AG04450 (cell line): Measurements from ENCODE around the gene KREMEN1. TPM values are rescaled to one million over a fixed set of nuclear protein-coding genes. Genes with fewer than 3 reads are reported as not detected.

Source experiments
- CTCF ChIA-PET: fragments of 300-600, 350-600 bp; formaldehyde crosslinking; extraction: SDS; loops from one replicate; lab custom pipeline; 2022; ENCODE audit warnings: antibody characterized with exemption, inconsistent platforms; lab: Charles Lee
- POLR2A ChIA-PET: fragments of 350-600 bp; formaldehyde crosslinking; extraction: SDS; loops from one replicate; lab custom pipeline; 2021; ENCODE audit warnings: antibody characterized with exemption, inconsistent platforms; lab: Yijun Ruan, JAX
- DNase-seq: peaks from one replicate; pipeline ENCODE4 v3.0.0-alpha.2; 2011; ENCODE audit warnings: low read depth, low spot score
- H3K27ac ChIP-seq: one replicate; pipeline ENCODE4 v1.5.1; 2012; ENCODE audit warnings: low read depth, low read length, control low read depth
- H3K27me3 ChIP-seq: one replicate; pipeline ENCODE4 v1.6.0; 2012; ENCODE audit warnings: low read length; ENCODE audit not compliant: control insufficient read depth, insufficient read depth
- H3K4me3 ChIP-seq: 2 replicates; pipeline ENCODE4 v1.5.1; 2011; ENCODE audit warnings: mild to moderate bottlenecking, low read depth, low read length, control low read depth
- H3K9me3 ChIP-seq: 2 replicates; pipeline ENCODE4 v1.5.1; 2012; ENCODE audit warnings: low read length; ENCODE audit not compliant: control insufficient read depth, insufficient read depth
- polyA plus RNA-seq: library from polyadenylated mRNA; depleted of rRNA; stranded (reverse); fragments of >200 nt; gene quantifications from 2 replicates; pipeline ENCODE4 v1.2.3, GENCODE V29; 2011
- TF ChIP-seq, protein P1 (sequence below): IDR thresholded peaks from 2 replicates; pipeline ENCODE4 v1.5.1; 2011; ENCODE audit warnings: low read depth, low read length, control low read depth, inconsistent platforms

Gene KREMEN1
- polyA plus RNA-seq, 1 experiment, result 5.9 TPM

DNA sequence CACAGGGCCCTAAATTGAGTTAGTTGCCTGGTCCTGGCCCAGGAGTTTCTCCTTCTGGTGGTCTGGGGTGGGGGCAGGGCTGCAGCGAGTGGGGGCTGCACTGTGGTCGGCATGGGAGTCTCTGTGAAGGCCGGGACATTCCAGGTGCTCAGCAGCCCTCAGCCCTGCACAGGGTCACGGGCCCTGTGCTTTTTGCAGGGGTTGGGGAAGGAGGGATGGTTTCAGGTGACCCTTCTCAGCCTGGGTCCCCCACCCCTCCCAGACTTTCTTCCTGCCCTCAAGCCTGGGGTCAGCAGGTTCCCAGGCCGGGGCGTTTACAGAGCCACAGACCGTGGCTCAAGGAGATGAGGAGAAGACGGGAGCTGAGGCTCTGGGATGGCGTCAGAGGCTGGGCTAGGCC is 140.7 kb downstream of the KREMEN1 start:
- ChIA-PET POLR2A (no interaction called here), CTCF (interaction anchor here (0.6 kb wide), 1 partner anchor 36 kb away, joined by 11 read pairs; no protein-coding TSS in a partner anchor)
- DNase-seq, result no peak
- TF ChIP-seq, protein P1, sequence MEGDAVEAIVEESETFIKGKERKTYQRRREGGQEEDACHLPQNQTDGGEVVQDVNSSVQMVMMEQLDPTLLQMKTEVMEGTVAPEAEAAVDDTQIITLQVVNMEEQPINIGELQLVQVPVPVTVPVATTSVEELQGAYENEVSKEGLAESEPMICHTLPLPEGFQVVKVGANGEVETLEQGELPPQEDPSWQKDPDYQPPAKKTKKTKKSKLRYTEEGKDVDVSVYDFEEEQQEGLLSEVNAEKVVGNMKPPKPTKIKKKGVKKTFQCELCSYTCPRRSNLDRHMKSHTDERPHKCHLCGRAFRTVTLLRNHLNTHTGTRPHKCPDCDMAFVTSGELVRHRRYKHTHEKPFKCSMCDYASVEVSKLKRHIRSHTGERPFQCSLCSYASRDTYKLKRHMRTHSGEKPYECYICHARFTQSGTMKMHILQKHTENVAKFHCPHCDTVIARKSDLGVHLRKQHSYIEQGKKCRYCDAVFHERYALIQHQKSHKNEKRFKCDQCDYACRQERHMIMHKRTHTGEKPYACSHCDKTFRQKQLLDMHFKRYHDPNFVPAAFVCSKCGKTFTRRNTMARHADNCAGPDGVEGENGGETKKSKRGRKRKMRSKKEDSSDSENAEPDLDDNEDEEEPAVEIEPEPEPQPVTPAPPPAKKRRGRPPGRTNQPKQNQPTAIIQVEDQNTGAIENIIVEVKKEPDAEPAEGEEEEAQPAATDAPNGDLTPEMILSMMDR, result no peak
- Histone ChIP-seq H3K27ac (no peak overlapping the region), H3K27me3 (peaks cover 18% of the 10 kb centered on the region), H3K9me3 (no peaks in the 10 kb centered on the region), H3K4me3 (no peak overlapping the region)

DNA sequence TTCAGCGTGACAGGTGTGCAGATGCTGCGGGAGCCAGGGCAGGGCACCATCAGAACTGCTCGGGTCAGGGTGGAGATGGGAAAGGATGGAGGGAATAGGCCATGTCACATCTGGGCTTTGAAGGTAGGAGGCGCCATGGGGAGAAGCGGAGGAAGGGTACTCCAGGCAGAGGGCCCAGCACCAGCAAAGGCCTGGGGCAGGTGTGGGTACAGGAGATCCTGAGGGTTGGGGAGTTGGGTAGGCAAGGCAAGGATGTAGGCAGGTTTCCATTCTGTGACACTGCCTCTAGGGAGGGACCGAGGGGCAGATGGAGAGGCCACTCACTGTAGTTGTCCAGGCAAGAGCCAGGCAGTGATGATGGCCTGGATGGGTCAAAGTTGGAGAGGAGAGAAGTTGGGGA is 141.4 kb downstream of the KREMEN1 start:
- no peak overlapping the region for H3K27ac ChIP-seq
- CTCF ChIA-PET, result interaction anchor here (0.6 kb wide), 1 partner anchor 37 kb away, joined by 11 read pairs; no protein-coding TSS in a partner anchor
- DNase-seq, result no peak
- no peaks in the 10 kb centered on the region for H3K9me3 ChIP-seq
- POLR2A ChIA-PET, result no interaction called here
- TF ChIP-seq, protein P1, result no peak
- peaks cover 18% of the 10 kb centered on the region for H3K27me3 ChIP-seq
- H3K4me3 ChIP-seq, result no peak overlapping the region

DNA sequence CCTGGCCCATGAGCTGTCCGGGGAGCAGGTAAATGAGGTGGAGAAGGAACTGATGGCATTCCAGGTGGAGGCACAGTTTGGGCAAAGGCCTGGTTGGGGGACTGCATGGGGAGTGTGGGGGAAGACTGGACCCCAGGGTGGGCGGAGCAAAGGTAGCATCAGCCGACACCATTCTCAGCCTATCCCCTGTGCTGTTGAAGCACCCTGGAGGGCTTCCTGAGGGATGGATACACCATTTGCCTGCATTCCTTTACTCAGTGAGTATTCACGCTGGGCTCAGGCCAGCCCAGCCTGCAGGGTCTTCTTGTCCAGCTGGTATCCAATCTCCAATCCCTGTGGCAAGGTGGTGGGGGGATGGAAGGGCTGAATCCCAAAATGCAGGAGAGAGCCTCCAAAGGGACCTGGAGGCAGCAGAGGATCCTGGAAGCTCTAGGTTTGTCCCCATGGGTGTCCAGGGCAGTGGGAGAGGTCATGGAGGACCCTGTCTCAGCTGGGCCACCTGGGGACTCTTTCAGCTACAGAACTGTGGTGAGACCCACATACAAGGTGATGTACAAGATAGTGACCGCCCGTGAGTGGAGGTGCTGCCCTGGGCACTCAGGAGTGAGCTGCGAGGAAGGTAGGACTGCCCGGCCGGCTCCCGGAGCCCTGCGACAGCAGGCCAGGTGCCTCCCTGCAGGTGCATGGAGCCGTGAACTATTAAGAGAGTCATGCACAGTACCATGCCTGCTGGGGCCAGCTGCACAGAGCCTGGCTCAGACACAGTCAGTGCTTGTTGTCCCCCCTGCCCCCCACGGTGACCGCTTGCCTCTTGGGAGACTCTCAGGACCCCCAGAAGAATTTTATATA is 142.4 kb downstream of the KREMEN1 start:
- DNase-seq, result no peak
- ChIA-PET CTCF (no interaction called here), POLR2A (no interaction called here)
- no peaks in the 10 kb centered on the region; the same call in 1 of the 2 replicates for H3K9me3 ChIP-seq
- TF ChIP-seq, protein P1, result no peak
- no peak overlapping the region for H3K4me3 ChIP-seq
- H3K27ac ChIP-seq, result no peak overlapping the region
- peaks cover 16% of the 10 kb centered on the region for H3K27me3 ChIP-seq

DNA sequence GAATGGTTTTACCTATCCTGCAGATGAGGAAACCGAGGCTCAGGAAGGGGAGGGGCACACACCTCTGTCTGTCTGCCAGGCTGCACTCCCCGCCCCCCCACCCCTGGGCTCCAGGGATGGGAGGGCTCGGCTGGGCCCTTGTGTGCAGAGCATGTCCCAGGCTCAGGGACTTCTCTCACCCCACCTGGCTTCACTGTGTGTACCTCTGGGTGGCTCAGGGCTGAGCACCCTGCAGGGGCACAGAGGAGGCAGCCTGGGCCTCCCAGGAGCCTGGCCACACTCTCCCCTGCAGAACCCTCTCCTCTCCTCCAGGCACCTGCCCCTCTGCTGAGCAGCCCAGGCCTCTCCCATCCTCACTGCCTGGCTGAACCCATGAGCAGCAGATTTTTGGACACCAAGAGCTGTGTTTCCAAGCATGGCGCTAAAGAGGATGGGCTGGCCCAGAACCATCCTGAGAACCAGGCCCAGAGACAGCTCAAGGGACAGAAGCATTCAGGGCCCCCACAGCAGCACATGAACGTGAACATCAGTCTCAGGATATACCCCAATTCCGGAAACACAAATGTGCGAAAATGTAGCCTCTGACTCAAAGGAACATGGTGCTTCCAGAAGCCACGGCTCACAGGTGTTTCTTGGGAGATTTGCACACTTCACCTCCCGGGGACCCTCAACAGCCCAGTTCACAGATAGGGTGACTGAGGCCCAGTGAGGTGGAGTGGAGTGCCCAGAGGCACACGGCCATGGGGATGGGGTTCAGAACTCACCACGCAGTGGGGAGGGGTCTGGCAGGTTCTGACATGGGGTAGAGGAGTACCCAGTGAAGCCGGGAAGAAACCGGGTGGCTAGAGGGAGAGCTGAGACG is 143.4 kb downstream of the KREMEN1 start:
- Histone ChIP-seq H3K27ac (no peak overlapping the region), H3K4me3 (no peak overlapping the region), H3K27me3 (peaks cover 18% of the 10 kb centered on the region), H3K9me3 (no peaks in the 10 kb centered on the region; the same call in 1 of the 2 replicates)
- TF ChIP-seq, protein P1, result no peak
- ChIA-PET POLR2A (no interaction called here), CTCF (interaction anchor here (1.4 kb wide), 1 partner anchor 30 kb away, joined by 3 read pairs; no protein-coding TSS in a partner anchor)
- no peak for DNase-seq
